Prostate gland (tissue), 2 donors: ENCODE results near the gene NUBP2. TPM values are rescaled to one million over a fixed set of nuclear protein-coding genes. Genes with fewer than 3 reads are reported as not detected.
"Not testable (repeated sequence)": the region's sequence is repeated elsewhere in the genome, so short reads cannot be mapped to it uniquely, and the experiment has no call there.

Source experiments
- DNase-seq: peaks from one replicate; pipeline ENCODE4 v3.0.0-alpha.2; 2019; ENCODE audit warnings: low spot score
- H3K27ac ChIP-seq, 2 donors: fragments of 200-600 bp; sonication (generic); 2 replicates each; pipeline ENCODE4 v1.5.1; 2017 to 2019
- H3K27me3 ChIP-seq: fragments of 200-600 bp; sonication (generic); replicated peaks from 2 replicates; pipeline ENCODE4 v1.5.1; 2019; ENCODE audit not compliant: insufficient read depth
- H3K36me3 ChIP-seq, 2 donors: fragments of 200-600 bp; sonication (generic); 1 replicate in 1 of 2; 2 replicates in 1 of 2; pipeline versions ENCODE4 v1.5.1 to v1.8.1; 2017 to 2019
- H3K4me1 ChIP-seq: fragments of 200-600 bp; sonication (generic); replicated peaks from 2 replicates; pipeline ENCODE4 v1.5.1; 2019
- H3K4me3 ChIP-seq, 2 donors: fragments of 200-600 bp; sonication (generic); 2 replicates each; pipeline ENCODE4 v1.5.1; 2017 to 2019
- H3K9me3 ChIP-seq: fragments of 200-600 bp; sonication (generic); 2 replicates; pipeline ENCODE4 v1.5.1; 2017
- POLR2A ChIP-seq: fragments of 450-650 bp; IDR thresholded peaks from one replicate; pipeline ENCODE4 v1.6.1; 2016; ENCODE audit warnings: antibody characterized with exemption, mild to moderate bottlenecking
- POLR2AphosphoS5 ChIP-seq: sonication (generic); formaldehyde crosslinking; IDR thresholded peaks from one replicate; pipeline ENCODE4 v1.6.1; 2017; ENCODE audit warnings: antibody characterized with exemption
- WGBS: methylation state at CpG from one replicate; pipeline ENCODE4 v1.1.5; 2018; 5-methylcytosine and 5-hydroxymethylcytosine counted together
- intact Hi-C: fragments of 100-400 bp; cut with DNase I; formaldehyde crosslinking; loops from one replicate; pipeline ENCODE4 v1.14.2; 2022
- total RNA-seq, 2 donors: library from RNA; depleted of rRNA; stranded (reverse); fragments of >200 nt; gene quantifications; one replicate each; pipeline ENCODE4 v1.1.0, GENCODE V29; 2016
- TF ChIP-seq, protein P1 (sequence below), 4 experiments: fragments of 200-600 bp in 2 of 4; fragments of 450-650 bp in 2 of 4; sonication (generic) in 2 of 4; IDR thresholded peaks; 1 replicate in 3 of 4; 2 replicates in 1 of 4; pipeline ENCODE4 v1.5.1; 2016 to 2019; ENCODE audit warnings: antibody characterized with exemption in 4 of 4, mild to moderate bottlenecking in 2 of 4, moderate library complexity in 2 of 4

NUBP2 gene
- total RNA-seq, 2 donors from 2014 or later: 98.4 to 233 TPM

GRCh38 chr16:1793578-1794220 is 10.9 kb downstream of the NUBP2 start, which contains the start of gene IGFALS:
Gene IGFALS, minus strand, starts transcription at chr16:1793705. Its CDS starts 53 bp downstream, at chr16:1793652.
- DNase-seq: peak; percentile 4
- TF ChIP-seq, protein P1, sequence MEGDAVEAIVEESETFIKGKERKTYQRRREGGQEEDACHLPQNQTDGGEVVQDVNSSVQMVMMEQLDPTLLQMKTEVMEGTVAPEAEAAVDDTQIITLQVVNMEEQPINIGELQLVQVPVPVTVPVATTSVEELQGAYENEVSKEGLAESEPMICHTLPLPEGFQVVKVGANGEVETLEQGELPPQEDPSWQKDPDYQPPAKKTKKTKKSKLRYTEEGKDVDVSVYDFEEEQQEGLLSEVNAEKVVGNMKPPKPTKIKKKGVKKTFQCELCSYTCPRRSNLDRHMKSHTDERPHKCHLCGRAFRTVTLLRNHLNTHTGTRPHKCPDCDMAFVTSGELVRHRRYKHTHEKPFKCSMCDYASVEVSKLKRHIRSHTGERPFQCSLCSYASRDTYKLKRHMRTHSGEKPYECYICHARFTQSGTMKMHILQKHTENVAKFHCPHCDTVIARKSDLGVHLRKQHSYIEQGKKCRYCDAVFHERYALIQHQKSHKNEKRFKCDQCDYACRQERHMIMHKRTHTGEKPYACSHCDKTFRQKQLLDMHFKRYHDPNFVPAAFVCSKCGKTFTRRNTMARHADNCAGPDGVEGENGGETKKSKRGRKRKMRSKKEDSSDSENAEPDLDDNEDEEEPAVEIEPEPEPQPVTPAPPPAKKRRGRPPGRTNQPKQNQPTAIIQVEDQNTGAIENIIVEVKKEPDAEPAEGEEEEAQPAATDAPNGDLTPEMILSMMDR (IDR thresholded peaks at IDR 0.05): no peak
- TF ChIP-seq POLR2AphosphoS5 (no peak), POLR2A (no peak)
- Histone ChIP-seq H3K4me1 (no peaks in the 10 kb centered on the region), H3K9me3 (no peaks in the 10 kb centered on the region), H3K36me3 (no peaks in the 10 kb centered on the region), H3K27me3 (no peaks in the 10 kb centered on the region), H3K27ac (no peak within 1 kb of the TSS), H3K4me3 (no peak within 1 kb of the TSS)
- 28% methylated on average over 20 of the region's 28 CpGs for WGBS
- intact Hi-C loops: no loop called here

DNA sequence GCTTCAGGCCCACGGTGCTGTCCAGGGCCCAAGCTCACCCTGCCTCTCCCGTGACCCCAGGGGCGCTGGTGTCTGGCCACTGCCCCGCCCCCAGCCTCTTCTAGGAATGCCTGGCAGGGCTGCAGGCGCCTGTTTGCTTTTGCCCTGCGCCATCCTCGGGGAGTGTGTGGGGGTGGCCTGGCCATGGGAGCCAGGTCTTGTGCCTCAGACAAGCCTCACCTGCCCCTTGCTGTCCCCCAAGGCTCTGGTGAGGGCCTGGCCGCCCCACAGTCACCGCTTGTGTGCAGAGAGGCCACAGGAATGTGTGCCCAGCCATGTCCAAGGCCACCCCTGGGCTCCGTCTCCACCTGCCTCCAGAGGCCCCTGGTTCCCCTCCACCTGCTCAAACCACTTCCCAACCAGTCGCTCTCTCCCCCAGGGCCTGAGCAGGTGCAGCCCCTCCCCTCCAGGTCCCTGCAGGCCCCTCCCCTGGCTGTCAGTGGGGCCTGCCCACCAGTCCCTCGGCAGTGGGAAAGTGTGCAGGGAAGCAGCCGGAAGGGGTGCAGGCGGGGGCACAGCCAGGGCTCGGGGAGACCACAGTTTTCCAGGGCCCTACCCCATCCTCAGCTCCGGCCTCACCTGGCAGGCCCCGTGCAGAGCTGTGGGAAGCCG is 11.6 kb downstream of the NUBP2 start:
- WGBS: 33% methylated on average over 17 of the region's 18 CpGs

DNA sequence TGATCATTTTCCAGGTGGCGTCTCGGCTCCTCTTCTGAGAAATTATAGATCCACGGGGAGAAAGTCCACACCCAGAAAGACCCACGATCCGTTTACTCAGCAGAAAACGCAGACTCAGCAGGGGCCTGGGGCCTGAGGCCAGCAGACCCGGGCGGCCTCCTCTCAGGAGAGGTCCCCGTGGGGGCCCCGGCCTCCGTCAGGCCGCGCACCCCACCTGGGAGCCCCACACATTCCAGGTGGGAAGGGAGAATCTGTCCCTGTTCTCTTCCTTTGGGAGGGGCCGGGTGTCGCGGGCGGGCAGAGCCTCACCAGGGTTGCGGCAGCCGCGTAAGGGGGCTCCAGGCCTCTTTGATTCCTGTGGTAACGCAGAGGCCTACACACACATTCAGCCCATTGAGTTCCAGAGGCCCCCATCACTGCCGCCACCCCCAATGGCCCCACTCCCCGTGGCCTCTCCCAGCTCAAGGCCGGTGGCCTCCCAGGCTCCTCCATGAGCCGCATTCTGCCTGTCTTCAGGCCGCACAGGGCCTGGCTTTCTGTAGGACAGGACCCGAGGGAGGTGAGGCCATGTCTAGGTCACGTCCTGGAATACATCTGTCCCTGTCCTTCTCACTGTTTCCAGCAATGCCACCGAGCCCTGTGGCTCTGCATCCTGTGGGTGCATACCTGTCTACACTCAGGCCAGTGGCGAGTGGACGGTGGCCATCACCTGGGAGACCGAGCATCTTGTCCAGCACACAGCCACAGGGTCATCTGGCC is 12.3 kb downstream of the NUBP2 start:
- H3K9me3 ChIP-seq: no peaks in the 10 kb centered on the region
- H3K4me1 ChIP-seq: no peaks in the 10 kb centered on the region
- no peaks in the 10 kb centered on the region for H3K27me3 ChIP-seq
- no peak overlapping the region for H3K4me3 ChIP-seq
- intact Hi-C loops: no loop called here
- DNase-seq: peak; percentile 3
- H3K36me3 ChIP-seq: no peaks in the 10 kb centered on the region
- H3K27ac ChIP-seq: no peak overlapping the region
- 75% methylated on average over 31 of the region's 32 CpGs for WGBS
- no peak for TF ChIP-seq POLR2AphosphoS5
- TF ChIP-seq, protein P1 (IDR thresholded peaks at IDR 0.05): no peak
- no peak for TF ChIP-seq POLR2A

More for the DNA sequence above, 11.6 kb downstream of the NUBP2 start:
- Histone ChIP-seq H3K4me3 (no peak overlapping the region), H3K27me3 (no peaks in the 10 kb centered on the region), H3K27ac (no peak overlapping the region), H3K9me3 (no peaks in the 10 kb centered on the region), H3K36me3 (no peaks in the 10 kb centered on the region), H3K4me1 (no peaks in the 10 kb centered on the region)
- no peak for TF ChIP-seq POLR2A
- TF ChIP-seq, protein P1 (IDR thresholded peaks at IDR 0.05): no peak
- TF ChIP-seq POLR2AphosphoS5: no peak
- intact Hi-C loops: no loop called here
- no peak for DNase-seq

DNA sequence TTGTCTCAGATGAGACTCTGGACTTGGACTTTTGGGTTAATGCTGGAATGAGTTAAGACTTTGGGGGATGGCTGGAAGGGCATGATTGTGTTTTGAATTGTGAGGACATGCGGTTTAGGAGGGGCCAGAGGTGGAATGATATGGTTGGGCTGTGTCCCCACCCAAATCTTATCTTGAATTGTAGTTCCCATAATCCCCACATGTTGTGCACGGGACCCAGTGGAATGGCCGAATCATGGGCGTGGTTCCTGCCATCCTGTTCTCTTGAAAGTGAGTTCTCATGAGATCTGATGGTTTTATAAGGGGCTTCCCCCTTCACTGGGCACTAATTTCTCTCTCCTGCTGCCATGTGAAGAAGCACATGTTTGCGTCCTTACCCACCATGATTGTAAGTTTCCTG is 16.5 kb downstream of the NUBP2 start:
- H3K27me3 ChIP-seq, H3K27ac ChIP-seq, H3K9me3 ChIP-seq, H3K36me3 ChIP-seq, H3K4me3 ChIP-seq, DNase-seq, H3K4me1 ChIP-seq, intact Hi-C loops: not testable (repeated sequence)
- 75% methylated on average over 5 of the region's 5 CpGs for WGBS

- no peak overlapping the region for H3K4me3 ChIP-seq
- no peaks in the 10 kb centered on the region for H3K9me3 ChIP-seq
- H3K4me1 ChIP-seq: no peaks in the 10 kb centered on the region
- no peak overlapping the region for H3K27ac ChIP-seq
- H3K27me3 ChIP-seq: no peaks in the 10 kb centered on the region
- no peak for DNase-seq
- intact Hi-C loops: no loop called here
- H3K36me3 ChIP-seq: no peaks in the 10 kb centered on the region
- TF ChIP-seq POLR2A: no peak
- TF ChIP-seq, protein P1 (IDR thresholded peaks at IDR 0.05): no peak
- no peak for TF ChIP-seq POLR2AphosphoS5
- WGBS: 81% methylated on average over 10 of the region's 10 CpGs
Observed at GRCh38 chr16:1800701-1801100, 17.9 kb downstream of the NUBP2 start.
